Measurements from ENCODE around the gene IER5L. TPM values are rescaled to one million over a fixed set of nuclear protein-coding genes. Genes with fewer than 3 reads are reported as not detected.

The IER5L gene
- total and polyA plus RNA-seq, 9 of the 15 experiments (the other 6 are each of a cell fraction or from before 2014, with no cell fraction given): 0.14 to 11.9 (median 0.52) TPM

DNA sequence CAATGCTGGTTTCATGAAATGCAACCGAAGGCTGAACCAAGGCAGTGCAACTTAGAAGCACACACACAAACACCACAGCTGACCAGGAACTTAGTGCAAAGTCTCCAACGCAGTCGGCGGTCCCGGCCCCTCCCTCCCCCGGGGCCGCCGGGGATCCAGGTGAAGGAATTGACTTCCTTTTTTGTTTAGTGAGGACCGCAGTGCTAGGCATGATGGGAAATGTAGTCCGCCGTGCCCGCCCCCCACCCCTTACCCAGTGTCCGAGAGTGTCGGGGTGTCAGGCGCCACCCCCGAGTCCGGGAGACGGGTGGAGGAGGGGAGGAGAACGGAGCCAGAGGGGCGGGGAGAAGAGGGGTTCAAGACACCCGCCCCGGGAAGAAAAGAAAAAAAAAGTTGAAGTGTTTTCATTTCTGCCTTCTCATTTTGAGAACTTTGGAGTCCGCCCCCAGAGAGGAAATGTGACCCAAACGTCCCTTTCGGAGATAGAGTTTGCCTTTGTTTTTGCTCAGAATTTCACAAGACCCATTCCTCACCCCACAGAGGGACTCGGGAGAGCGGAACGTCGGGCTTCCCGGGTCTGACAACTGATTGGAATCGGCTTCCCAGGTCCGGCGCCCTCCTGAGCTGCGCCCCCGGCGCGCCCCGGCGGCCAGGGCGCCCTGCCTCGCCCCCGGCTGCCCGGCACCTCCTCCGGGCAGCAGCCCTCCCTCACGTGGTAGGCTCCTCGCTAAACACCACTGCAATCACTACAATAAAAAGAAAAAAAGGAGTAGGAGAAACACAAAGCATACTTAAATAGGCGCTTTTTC lies 2.0 kb downstream of the IER5L start (continued):
- TF ChIP-seq SREBF2 (CRISPR knock-in tag; IDR thresholded peaks at IDR 0.05): no peak
- TF ChIP-seq WHSC1 (IDR thresholded peaks at IDR 0.05; ENCODE audit: low read length): no peak
- TF ChIP-seq, protein P1, sequence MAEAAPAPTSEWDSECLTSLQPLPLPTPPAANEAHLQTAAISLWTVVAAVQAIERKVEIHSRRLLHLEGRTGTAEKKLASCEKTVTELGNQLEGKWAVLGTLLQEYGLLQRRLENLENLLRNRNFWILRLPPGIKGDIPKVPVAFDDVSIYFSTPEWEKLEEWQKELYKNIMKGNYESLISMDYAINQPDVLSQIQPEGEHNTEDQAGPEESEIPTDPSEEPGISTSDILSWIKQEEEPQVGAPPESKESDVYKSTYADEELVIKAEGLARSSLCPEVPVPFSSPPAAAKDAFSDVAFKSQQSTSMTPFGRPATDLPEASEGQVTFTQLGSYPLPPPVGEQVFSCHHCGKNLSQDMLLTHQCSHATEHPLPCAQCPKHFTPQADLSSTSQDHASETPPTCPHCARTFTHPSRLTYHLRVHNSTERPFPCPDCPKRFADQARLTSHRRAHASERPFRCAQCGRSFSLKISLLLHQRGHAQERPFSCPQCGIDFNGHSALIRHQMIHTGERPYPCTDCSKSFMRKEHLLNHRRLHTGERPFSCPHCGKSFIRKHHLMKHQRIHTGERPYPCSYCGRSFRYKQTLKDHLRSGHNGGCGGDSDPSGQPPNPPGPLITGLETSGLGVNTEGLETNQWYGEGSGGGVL (CRISPR knock-in tag; IDR thresholded peaks at IDR 0.05): no peak
- TF ChIP-seq ATF1 (CRISPR knock-in tag; IDR thresholded peaks at IDR 0.05): no peak
- peak; percentile 73 for TF ChIP-seq ATF1 (tag; IDR thresholded peaks at IDR 0.05)
- 0 out of 2 replicates have a peak, but pooled peaks have one; percentile 24 for TF ChIP-seq C11orf30 (IDR thresholded peaks at IDR 0.05; ENCODE audit: low read depth)
- no peak for TF ChIP-seq PURB (CRISPR knock-in tag; IDR thresholded peaks at IDR 0.05; ENCODE audit: low read depth)
- TF ChIP-seq NR2C2 (CRISPR knock-in tag; IDR thresholded peaks at IDR 0.05): no peak
- peak; percentile 85 for TF ChIP-seq NR2C2 (tag; IDR thresholded peaks at IDR 0.05)
- TF ChIP-seq, protein P2, sequence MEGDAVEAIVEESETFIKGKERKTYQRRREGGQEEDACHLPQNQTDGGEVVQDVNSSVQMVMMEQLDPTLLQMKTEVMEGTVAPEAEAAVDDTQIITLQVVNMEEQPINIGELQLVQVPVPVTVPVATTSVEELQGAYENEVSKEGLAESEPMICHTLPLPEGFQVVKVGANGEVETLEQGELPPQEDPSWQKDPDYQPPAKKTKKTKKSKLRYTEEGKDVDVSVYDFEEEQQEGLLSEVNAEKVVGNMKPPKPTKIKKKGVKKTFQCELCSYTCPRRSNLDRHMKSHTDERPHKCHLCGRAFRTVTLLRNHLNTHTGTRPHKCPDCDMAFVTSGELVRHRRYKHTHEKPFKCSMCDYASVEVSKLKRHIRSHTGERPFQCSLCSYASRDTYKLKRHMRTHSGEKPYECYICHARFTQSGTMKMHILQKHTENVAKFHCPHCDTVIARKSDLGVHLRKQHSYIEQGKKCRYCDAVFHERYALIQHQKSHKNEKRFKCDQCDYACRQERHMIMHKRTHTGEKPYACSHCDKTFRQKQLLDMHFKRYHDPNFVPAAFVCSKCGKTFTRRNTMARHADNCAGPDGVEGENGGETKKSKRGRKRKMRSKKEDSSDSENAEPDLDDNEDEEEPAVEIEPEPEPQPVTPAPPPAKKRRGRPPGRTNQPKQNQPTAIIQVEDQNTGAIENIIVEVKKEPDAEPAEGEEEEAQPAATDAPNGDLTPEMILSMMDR (IDR thresholded peaks at IDR 0.05 in 2 of 3, conservative IDR thresholded peaks at IDR 0.05 in 1 of 3; ENCODE audit: insufficient read depth in 2 of 3, low read depth in 1 of 3, low read length in 3 of 3): no peak
- TF ChIP-seq U2AF1 (optimal IDR thresholded peaks at IDR 0.05; ENCODE audit: low read depth, low read length): no peak
- TF ChIP-seq, protein P3, sequence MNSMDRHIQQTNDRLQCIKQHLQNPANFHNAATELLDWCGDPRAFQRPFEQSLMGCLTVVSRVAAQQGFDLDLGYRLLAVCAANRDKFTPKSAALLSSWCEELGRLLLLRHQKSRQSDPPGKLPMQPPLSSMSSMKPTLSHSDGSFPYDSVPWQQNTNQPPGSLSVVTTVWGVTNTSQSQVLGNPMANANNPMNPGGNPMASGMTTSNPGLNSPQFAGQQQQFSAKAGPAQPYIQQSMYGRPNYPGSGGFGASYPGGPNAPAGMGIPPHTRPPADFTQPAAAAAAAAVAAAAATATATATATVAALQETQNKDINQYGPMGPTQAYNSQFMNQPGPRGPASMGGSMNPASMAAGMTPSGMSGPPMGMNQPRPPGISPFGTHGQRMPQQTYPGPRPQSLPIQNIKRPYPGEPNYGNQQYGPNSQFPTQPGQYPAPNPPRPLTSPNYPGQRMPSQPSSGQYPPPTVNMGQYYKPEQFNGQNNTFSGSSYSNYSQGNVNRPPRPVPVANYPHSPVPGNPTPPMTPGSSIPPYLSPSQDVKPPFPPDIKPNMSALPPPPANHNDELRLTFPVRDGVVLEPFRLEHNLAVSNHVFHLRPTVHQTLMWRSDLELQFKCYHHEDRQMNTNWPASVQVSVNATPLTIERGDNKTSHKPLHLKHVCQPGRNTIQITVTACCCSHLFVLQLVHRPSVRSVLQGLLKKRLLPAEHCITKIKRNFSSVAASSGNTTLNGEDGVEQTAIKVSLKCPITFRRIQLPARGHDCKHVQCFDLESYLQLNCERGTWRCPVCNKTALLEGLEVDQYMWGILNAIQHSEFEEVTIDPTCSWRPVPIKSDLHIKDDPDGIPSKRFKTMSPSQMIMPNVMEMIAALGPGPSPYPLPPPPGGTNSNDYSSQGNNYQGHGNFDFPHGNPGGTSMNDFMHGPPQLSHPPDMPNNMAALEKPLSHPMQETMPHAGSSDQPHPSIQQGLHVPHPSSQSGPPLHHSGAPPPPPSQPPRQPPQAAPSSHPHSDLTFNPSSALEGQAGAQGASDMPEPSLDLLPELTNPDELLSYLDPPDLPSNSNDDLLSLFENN (IDR thresholded peaks at IDR 0.05; ENCODE audit: low read depth in 2 of 2, low read length in 2 of 2): no peak
- TF ChIP-seq, protein P4, sequence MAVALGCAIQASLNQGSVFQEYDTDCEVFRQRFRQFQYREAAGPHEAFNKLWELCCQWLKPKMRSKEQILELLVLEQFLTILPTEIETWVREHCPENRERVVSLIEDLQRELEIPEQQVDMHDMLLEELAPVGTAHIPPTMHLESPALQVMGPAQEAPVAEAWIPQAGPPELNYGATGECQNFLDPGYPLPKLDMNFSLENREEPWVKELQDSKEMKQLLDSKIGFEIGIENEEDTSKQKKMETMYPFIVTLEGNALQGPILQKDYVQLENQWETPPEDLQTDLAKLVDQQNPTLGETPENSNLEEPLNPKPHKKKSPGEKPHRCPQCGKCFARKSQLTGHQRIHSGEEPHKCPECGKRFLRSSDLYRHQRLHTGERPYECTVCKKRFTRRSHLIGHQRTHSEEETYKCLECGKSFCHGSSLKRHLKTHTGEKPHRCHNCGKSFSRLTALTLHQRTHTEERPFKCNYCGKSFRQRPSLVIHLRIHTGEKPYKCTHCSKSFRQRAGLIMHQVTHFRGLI (CRISPR knock-in tag; IDR thresholded peaks at IDR 0.05): no peak
- TF ChIP-seq NR2F6 (CRISPR knock-in tag; IDR thresholded peaks at IDR 0.05): no peak
- 0 out of 2 replicates have a peak, but pooled peaks have one; percentile 21 for TF ChIP-seq FOSL1 (tag; conservative IDR thresholded peaks at IDR 0.05)
- TF ChIP-seq HMG20B (CRISPR knock-in tag; IDR thresholded peaks at IDR 0.05): no peak

All from K562 (cell line).